CD4-positive, alpha-beta T cell treated with Interferon alpha-2 for 1 hour (primary cell): ENCODE data around the gene STAG1.
"Not testable (repeated sequence)": the region's sequence is repeated elsewhere in the genome, so short reads cannot be mapped to it uniquely, and the experiment has no call there.

Experiments used
- DNase-seq, 2 donors: peaks; one replicate each; pipeline ENCODE4 v3.0.0-alpha.2; 2020 to 2022

The STAG1 gene

DNA sequence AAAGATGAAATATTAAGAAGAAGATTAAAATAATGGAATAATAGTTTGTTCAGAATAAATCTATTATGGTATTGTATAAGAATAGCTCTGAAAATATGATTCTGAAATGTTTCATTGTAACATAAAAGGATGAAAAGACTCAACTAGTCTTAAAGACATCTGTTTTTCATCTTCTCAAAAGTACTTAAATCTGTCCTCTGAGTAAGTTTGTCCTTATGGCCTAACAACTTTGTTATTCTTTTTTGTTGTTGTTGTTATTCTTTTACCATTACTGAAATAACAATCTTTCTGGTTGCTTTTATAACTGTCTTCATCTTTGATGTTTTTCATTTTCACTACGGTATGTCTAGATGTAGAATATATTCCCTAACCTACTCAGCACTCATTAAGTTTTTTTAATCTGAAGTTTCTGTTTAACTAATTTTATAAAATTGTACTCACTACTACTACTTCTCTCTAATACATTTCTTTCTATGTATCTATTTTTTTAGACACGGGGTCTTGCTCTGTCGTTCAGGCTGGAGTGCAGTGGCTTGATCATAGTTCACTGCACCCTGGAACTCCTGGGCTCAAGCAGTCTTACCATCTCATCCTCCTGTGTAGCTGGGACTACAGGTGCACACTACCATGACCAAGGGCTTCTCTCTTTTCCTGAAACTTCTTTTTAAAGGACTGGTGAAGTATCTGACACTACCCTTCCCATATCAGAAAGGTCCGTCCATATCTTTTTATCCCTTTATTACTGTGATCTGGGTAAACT lies 261.4 kb downstream of the STAG1 start:
- no peak for DNase-seq

DNA sequence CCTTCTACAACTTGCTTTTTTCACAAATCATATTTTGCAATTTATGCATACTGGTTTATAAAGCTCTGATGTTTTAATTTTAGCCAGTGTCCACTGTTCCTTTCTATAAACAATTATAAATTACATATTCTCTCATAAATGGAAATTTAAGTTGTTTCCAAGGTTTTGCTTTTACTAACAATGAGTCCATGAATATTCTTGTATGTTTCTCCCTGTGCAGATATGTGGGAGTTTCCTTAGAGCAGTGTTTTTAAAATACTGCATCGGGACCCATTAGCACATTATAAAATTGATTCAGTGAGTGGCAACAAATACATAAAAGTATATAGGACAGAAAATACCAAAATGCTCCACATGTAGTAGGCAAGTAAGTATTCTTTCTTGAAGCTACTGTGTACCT lies 266.4 kb downstream of the STAG1 start:
- no peak for DNase-seq

DNA sequence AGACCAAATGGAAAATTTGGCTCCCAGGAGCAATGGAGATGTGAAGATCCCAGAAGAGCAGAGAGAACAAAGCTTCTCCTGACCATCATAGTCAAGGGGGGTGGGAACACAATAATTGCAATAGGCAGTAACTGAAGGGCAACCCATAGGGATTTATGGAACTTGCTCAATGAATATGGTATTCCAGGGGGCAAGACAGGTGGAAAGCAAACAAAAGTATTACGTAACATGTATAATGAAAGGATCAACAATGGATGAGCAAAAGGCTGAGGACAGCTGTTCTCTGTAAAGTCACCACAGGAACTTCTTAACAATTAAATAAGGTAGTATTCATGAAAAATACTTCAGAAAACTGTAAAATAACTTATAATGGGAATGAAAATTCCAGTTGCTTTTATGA lies 275.9 kb downstream of the STAG1 start:
- DNase-seq = no peak

DNA sequence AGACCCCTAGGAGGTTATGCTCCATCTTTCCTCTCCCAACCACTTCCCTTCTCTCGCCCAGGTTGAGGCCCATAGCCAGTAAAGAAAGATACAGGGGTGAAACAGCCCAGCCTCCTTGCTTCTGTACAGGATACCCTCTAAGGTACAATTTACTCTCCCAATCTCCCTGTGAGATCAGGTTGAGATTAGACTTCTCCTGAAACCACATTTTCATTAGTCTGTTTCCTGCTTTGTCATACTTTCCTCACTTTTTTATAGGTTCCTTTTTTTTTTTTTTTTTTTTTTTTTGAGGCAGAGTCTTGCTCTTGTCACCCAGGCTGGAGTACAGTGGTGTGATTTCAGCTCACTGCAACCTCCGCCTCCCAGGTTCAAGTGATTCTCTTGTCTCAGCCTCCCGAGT lies 277.3 kb downstream of the STAG1 start:
- DNase-seq = not testable (repeated sequence)

DNA sequence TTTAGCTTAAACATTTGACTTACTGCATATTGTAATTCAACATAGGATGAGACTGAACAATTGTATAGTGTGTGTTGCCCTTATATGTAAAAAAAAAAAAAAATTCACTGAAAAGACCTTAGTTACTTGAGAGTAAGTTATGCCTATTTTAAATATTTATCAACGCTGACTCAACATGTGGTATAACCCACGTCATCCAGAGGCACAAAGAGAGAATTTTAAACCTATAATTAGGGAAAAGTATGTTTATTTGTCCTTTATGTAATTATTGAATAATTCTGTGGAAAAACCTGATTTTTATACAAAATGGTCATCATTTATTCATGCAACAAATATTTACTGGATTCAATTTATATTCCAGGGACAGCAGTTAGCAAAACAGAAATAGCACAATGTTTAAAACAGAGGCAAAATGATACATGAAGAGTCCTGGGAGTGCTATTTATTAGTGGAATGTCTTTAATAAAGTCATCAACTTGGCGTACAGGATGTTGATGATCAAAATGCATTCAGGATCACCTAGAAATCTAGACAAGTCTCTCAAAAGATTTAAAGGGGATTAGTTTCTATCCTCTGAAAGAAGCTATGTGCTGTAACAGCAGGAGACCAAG lies 278.4 kb downstream of the STAG1 start:
- no peak for DNase-seq

DNA sequence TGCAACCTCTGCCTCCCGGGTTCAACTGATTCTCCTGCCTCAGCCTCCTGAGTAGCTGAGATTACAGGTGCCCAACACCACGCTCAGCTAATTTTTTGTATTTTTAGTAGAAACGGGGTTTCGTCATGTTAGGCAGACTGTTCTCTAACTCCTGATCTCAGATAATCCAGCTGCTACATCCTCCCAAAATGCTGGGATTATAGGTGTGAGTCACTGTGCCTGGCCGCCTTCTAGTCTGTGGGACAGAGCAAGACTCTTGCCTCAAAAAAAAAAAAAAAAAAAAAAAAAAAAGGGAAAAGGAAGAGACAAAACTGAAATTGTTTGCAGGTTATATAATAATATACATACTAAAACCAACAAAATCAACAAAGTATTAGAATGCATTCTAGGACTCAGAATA lies 286.9 kb downstream of the STAG1 start:
- DNase-seq = no peak

DNA sequence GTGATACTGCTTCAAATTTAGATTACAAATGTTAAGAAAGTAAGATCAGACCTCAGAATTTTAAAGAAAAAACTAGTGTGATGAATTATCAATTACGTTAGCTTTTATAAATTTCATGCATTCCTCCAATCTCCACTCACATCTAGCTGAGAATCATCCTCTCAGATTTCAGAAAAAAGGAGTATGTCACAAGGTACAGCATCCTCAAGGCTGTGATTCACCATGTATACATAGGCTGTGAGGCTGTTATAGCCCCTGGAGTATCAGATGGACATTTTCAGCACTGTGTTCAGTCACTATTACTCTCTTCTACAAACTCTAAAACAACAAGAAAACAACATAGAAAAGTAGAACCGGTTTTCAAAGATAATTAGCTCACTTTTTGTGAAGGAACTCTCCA lies 287.7 kb downstream of the STAG1 start:
- no peak for DNase-seq

DNA sequence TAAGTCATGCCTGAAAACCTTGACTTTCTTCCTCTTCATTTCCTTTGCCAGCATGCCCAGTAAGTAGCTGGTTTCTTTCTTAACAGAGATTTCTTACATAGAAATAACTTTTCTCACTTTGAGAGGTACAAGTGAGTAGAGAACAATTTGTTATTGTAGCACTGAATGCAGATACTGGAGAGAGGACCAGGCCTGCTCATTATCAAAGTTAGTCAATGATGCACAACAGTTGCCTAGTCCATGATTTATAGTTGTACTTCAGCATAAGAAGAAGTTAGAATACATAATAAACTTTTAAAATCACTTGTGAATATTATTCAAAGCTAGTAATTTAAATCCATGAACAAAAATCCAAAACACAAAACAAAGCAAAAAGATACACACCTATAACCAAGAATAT lies 289.0 kb downstream of the STAG1 start:
- DNase-seq = no peak

DNA sequence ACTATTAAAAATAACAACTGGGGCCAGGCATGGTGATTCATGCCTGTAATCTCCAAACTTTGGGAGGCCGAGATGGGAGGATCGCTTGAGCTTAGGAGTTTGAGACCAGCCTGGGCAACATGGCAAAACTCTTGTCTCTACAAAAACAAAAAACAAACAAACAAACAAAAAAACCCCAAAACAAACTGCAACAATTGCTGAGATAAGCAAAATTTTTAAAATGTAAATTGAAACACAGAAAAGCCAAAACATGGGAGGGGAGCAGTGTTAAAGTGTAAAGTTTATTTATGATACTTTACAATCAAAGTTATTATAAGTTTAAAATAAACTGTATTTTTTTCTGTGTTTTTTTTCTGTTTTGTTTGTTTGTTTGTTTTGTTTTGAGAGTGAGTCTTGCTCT lies 294.4 kb downstream of the STAG1 start:
- no peak for DNase-seq

DNA sequence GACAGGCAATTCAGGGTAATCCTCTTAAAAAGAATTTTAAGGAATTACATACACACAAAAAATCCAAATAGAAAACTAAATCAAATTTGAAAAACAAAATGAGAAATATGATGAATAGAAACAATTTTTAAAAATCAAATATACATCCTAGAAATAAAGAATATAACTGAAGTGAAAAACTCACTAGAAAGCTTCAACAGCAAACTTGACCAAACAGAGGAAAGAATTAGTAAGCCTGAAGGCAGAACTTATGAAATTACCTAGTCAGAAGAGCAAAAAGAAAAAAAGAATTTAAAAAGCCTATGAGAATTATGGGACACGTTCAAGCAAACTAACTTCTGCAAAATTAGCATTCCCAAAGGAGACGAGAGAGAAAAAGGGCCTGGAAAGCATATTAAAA lies 296.0 kb downstream of the STAG1 start:
- DNase-seq = no peak

DNA sequence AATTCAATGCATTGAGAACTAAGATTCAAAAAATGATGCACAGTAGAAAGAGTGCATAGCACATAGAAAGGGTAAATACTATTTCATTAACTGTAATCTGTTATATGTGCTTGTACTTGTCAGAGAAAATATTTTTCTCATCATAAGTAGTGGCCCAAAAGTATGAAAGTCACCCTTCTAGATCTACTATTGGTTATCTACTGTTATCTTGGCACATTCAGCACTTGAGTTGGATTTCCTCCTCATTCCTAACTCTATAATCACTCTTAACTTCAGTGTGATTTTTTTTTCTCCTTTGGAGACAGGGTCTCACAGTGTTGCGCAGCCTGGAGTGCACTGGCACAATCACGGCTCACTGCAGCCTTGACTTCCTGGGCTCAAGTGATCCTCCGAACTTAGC lies 307.6 kb downstream of the STAG1 start:
- DNase-seq = no peak

DNA sequence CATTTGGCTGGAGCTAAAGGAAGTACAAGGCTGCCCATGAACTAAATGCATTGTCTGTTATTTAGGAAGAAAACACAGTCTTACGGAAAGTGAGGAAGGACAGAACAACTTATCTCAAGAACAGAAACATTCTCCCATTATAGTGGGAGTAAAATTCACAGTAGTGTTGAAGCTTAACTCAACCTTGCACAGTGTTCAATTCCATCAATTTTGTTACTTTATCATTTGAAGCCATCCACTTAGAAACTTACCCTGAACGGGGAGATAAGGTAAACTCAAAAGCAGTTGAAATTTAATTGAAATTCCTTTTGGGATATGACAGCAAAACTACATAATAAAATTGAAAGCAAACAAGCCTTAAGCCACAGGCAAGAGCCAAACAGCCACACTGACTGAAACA lies 315.1 kb downstream of the STAG1 start:
- no peak for DNase-seq

DNA sequence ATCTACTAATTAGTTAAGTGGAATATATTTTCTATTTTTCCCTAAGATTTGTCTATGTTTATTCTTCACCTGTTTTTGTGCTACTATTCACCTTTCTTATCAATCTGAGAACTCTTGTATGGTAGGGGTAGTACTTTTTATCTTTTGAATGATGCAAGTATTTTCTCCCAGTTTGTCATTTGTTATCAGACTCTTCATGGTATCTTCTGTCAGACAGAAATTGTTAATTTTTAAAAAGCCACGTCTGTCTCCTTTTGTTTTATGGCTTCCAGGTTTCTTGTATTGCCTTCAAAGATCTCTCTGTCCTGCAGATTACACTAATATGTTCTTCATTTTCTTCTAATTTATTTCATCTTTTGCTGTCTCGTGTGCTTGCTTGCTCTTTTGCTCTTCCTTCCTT lies 317.7 kb downstream of the STAG1 start:
- no peak for DNase-seq

DNA sequence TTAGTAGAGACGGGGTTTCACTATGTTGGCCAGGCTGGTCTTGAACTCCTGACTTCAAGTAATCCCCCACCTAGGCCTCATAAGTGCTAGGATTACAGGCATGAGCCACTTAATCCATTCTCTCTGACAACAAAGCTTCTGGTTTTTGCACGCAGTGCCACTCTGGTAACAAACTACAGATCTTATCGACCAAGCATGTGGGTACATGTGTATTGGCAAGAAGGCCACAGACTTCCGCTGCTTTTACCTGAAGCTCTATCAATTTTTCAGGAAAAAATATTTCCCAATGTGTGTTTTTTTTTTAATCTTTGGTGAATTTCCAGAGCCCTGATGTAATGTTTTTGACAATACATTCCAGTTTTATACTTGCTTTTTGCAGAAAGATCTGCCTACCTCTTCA lies 319.5 kb downstream of the STAG1 start:
- no peak for DNase-seq

DNA sequence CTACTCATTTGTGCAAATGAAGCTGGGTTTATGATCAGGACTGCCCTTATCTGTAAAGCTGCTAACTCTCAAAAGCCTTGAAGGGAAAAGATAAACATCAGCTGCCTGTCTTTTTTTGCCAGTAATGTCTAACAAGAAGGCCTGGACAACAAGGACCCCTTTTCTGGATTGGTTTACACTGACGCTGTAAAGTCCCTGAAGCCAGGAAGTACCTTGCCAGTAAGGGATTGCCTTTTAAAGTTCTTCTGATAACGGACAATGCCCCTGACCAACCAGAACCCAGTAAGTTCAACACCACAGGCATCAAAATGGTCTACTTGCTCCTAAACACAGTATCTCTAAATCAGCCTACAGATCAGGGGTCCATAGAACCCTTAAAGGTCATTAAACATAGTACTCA lies 324.0 kb downstream of the STAG1 start:
- no peak for DNase-seq

DNA sequence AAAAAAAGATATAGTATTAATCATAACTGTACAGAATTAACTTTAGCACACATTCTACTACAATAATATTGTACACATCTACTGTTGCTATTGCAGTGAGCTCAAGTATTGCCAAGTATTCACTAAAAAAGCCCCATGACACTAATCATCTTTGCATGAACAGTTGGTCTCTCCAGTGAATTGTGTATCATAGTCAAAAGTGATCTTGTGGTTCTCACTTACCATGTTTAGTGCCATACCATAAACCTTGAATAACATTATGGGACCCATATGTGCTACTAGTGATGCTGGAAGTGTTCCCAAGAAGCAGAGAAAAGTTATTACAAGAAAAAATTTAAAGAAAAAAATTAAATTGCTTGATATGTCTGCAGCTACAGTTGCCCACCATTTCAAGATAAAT lies 324.9 kb downstream of the STAG1 start:
- DNase-seq = no peak

DNA sequence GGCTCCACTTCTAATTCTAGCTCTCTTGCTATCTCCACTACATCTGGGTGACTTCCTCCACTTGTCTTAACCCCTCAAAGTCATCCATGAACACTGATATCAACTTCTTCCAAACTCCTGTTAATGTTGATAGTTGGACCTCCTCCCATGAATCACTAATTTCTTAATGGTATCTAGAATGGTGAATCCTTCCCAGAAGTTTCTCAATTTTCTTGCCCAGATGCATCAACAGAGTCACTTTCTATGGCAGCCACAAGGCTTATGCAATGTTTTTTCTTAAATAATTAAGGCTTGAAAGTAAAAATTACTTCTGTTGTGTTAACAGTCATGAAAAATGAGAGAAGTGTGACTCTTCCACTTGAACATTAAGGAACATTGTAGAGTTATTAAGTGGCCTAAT lies 337.7 kb downstream of the STAG1 start:
- no peak for DNase-seq

DNA sequence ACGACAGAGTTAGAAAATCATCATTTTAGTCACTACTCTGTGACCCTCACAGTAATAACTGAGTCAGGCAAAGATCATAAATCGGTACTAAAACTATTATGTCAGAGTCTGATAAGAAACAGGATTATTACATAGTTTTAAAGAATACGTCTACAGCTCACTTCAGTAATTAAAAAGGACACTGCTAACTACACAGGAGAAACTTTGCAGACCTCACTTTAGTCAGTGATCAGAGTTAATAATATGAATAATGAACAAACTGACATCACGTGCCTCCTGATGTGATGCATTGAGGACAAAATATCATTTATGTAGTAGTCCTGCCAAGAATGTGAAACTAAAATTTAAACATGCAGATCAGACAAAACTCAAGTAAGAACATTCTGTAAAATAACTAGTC lies 339.9 kb downstream of the STAG1 start:
- no peak for DNase-seq

DNA sequence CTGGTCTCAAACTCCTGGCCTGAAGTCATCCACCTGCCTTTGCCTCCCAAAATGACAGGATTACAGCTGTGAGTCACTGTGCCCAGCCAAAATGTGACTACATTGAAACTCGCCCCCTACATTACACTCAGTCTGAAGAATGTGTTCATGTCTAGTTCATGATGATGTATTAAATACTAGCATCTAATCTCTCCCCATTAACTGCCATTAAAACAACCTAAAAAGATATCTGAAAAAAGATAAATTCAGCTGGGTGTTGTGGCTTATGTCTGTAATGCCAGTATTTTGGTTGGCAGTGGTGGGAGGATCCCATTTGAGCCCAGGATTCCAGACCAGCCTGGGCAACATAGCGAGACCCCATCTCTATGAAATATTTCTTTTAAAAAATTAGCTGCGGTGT lies 342.6 kb downstream of the STAG1 start:
- DNase-seq = no peak

DNA sequence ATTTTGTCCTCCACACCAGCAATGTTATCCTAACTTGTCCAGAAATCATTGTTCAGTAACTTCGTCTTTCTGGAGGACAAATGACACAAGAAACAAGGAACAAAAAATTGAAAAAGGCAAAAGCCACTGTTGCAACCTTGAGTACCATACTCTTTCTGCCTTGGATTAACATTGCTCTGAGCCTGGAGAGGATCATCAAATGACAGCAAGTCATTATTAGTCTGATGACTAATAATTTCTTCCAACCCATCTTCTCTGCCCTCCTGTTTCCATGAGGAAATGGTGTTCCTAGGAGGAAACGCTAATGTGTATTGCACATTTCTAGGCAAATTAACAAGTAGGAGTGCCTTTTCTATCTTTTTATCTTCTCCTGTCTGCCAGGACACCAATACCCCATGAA lies 348.1 kb downstream of the STAG1 start:
- DNase-seq = no peak

DNA sequence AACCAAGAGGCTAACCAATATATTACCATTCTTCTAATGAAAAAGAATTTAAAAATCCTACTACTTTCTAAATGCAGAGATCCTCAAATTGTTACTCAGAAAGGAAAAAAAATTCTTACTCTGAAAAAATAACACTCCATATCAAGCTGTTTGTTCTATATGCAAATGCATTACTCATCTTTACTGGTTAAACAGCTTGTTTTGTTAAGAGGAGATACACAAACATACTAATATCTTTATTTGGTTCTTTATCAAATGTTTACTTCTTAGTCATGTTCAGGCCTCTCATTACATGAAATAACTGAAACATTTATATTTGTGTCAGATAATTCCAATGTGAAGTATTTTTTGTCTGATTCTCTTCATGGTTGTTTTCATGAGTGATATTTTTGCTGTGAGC lies 355.3 kb downstream of the STAG1 start:
- no peak for DNase-seq

DNA sequence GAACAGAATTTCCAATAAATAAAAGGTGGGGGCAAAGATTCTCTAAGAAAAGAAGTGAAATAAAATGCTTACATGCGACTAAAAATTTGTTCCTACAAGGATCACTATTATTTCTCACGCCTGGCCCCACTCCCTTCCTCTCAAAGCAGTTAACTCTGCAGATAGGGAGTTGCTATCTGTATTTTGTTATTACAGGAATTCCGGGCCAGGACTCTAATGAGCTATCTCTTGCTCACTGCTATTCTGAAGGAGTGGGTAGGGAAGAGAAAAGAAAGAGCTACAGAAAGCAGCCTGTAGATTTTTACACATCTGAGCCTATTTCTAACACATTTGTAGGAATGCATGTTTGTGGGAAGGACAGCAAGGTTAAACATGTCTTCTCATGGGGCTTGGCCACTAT lies 361.6 kb downstream of the STAG1 start:
- no peak for DNase-seq

DNA sequence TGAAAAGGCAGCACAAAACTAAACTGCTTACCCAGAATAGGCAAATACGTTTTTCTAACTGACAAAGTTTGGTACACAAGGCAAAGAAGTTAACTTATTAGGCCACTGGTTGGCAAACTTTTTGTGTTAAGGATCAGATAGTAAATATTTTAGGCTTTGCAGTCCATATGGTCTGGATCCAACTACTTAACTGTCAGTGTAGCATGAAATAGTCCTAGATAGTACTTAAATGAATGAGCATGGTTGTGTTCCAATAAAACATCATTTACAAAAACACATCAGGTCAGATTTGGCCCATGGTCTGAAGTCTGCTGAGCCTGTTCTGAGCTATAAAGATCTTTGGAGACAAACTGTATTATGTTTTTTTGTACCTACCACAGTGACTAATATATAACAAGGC lies 365.1 kb downstream of the STAG1 start:
- no peak for DNase-seq

DNA sequence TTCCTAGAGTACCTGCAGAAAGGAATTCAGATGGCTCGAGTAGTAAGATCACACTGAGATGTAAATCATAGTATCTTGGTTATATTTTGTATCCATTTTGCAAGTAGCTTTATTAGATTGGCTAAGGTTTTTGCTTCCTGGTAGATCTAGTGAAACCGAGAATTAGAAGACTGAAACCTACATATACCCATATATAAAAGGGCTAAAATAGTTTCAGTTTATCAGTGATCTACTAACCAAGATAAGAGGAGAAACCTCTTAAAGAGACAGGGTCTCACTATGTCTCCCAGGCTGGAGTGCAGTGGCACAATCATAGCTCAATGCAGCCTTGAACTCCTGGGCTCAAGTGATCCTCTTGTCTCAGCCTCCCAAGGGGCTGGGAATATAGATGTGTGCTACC lies 366.7 kb downstream of the STAG1 start:
- no peak for DNase-seq

DNA sequence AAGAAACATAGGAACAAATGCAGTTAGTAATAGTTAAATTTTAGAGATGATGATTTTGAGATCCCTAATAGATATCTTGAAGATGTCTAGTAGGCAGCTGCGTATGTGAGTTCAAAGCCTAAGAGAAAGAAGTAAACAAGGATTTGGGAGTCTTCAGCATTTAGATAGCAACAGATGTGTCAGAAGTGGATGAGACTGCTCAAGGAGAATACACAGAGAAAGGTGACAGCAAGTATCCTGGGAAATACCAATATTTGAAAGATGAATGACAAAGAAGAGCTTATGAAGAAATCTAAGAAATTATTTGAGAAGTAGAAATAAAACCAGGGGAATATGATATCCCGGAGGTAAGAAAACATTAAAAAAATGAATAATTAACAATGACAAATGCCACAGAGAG lies 371.1 kb downstream of the STAG1 start:
- DNase-seq = no peak
